GM21381 (cell line): ENCODE measurements around the gene DIPK1B.

ENCODE experiments used
- ATAC-seq: cut with Tn5 transposase; IDR thresholded peaks from one replicate; pipeline ENCODE4 v1.9.1; 2021; ENCODE audit warnings: mild to moderate bottlenecking, moderate library complexity; ENCODE audit not compliant: unreplicated experiment

Gene DIPK1B

DNA sequence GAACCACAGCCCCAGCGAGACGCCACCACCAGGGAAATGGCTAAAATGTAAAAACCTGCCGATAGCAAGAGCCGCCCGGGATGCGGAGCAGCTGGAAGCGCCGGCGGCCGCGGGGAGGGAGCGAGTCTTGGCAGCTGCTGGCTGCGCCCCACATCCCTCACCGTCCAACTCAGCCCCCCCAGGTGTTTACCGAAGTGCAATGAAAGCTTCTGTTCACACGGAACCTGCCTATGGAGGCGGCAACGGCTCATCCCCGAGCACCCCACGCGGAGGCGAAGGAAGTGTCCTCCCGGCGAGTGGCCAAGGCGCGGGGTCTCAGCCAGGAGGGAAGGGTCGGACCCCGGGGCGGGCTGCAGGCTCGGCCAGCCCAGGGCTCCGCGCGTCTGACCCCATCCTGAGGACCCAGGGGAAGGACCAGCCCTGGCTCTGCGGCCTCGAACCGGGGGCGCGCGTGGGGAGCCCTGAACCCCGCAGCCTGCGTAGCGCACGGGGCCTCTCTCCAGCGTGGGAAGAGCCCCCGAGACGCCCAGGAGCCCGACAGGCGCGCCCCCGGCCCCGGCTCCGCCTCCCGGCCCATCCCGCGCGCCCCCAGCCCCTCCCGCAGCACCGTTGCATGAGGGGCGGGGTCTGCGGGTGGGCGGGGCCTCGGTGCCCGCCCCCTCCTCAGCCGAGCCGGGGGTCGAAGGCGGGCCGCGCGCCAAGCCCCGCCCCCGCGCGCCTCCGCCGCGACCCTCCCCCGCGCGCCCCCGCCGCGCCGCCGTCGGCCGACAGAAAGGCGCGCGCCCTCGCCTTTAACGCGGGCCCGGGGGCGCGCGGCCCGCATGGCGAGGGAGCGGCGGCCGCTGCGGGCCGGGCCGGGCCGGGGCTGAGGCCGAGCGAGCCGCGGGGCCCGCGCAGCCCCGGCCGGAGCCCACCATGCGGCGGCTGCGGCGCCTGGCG, at the start of gene DIPK1B:
DIPK1B (plus strand) TSS at position 822 of the 939 bp plus-strand sequence; CDS start at position 916, 94 bp downstream.
- ATAC-seq = no peak

DNA sequence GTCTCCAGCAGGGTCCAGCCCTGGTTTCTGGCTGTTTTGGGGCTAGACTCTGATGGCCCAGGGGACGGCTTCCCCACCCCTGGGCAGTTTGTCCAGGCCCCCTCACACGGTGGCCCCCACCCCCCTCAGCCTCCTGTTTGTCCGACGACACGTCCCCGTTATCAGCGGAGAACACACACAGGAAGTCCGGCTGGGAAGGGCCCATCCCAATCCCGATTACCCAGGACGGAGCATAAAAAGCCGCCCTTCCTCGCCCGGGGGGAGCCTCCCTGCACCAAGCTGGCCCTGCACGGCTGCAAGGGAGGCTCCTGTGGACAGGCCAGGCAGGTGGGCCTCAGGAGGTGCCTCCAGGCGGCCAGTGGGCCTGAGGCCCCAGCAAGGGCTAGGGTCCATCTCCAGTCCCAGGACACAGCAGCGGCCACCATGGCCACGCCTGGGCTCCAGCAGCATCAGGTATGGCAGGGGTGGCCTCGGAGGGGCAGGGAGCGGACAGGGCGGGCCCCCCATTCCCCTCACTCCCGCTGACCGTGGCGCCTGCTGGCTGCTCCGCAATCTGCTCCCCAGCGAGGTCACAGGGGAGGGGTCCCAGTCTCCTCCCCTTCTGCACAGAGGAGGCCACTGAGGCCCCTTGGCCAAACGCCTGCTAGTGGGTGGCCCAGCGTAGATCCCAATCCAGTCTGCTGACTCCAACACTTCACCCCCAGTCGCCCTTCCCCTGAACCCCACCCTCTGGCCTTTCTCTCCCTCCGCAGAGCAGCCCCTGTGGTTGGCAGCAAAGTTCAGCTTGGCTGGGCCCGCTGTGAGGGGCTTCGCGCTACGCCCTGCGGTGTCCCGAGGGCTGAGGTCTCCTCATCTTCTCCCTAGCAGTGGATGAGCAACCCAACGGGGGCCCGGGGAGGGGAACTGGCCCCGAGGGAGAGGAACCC, 49.5 kb upstream of the DIPK1B start, which contains the start of gene EGFL7:
EGFL7 (plus strand) TSS at position 261 of the 926 bp plus-strand sequence. CDS start 5,367 bp downstream, outside the sequence.
- no peak for ATAC-seq

DNA sequence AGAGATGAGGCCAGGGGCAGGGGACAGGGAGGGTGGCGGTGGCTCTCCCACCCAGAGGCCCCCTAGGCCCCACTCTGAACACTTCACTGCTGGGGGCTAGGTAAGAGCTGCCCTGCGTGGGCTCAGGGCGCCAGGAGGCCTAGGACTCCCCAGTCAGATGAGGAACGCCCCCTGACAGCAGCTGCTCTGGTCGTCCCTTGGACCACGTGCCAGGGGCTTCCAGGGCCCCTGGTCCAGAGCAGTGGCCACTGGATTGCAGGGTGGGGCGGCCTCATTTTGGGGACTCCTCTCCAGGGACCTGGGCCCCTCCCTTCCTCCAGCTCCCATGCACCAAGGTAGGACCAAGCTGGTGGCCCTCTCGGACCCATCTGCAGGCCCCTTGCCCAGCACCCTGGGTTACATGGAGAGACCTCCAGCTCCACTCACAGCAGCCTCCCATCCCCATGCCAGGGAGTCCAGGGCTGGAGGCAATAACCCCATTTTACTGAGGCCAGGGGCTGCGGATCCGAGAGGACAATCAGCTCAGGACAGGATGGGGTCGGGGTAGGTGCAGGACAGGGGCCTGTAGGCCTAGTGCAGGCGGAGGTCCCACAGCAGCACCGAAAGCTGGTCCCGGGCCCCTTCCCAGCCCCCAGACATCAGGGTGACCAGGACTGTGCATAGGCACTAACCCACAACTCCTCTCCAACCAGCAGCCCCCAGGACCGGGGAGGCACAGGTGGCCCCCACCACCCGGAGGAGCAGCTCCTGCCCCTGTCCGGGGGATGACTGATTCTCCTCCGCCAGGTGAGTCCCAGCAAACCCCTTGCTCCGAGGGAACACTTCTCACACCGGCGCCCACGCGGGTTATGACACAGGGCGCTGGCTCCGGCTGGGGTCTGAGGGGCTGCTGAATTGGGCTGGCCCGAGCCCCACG, 48.1 kb upstream of the DIPK1B start:
- ATAC-seq = no peak

DNA sequence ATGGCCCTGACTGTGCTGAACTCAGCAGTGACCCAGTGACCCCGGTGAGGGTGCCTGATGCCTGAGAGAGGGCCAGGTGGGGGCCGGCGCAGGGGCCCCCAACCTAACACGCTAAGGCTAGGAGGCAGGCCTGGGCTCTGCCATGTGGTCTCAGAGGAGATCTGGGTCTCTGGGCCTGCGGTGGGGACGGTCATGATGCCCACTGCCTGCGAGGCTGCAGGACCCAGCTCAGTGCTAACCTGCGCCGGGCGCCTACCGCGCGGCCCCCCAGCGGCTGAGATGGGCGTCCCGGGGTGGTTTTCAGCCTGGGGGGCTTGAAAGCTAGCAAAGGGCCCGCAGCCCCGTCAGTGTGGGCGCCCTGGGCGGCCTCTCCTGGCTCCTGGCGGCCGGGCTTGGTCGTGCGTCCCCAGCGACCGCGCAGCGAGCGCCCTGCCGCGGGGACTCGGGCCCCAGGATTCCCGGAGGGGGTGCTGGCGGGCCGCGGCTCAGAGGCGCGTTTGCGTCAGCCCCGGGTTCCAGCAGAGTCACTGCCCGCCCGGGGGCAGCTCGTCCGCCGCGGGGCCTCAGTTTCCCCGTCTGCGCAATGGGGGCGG, 47.2 kb upstream of the DIPK1B start:
- no peak for ATAC-seq

DNA sequence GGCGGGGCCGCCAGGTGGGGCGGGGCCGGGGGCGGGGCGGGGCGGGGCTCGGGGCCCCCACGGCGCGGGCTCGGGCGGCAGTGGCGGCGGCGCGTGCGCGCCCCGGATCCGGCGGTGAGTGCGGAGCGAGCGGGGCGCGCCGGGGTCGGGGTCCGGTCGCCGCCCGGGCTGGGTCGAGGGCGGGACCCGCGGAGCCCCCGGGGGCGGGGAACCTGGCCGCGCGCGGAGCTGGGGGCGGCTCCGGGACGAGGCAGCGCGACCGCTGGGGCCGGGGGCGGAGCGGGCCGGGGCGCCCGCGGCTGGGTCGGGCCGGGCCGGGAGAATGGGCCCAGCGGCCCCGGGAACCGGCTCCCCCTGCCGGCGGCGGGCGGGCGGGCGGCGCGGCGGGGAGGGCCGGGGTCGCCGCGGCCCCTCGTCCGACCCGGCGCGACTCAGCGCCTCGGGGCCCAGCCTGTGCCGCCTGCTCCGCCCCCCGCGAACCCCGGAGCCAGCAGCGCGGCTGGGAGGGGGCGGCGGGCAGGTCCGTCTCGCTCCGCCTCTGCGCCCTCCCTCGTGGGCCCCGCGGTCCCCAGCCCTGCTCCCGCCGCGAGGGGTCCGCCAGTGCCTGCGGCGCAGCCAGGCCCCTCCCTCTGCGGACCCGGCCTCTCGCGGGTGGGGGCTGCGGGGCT, 46.5 kb upstream of the DIPK1B start:
- ATAC-seq = no peak

DNA sequence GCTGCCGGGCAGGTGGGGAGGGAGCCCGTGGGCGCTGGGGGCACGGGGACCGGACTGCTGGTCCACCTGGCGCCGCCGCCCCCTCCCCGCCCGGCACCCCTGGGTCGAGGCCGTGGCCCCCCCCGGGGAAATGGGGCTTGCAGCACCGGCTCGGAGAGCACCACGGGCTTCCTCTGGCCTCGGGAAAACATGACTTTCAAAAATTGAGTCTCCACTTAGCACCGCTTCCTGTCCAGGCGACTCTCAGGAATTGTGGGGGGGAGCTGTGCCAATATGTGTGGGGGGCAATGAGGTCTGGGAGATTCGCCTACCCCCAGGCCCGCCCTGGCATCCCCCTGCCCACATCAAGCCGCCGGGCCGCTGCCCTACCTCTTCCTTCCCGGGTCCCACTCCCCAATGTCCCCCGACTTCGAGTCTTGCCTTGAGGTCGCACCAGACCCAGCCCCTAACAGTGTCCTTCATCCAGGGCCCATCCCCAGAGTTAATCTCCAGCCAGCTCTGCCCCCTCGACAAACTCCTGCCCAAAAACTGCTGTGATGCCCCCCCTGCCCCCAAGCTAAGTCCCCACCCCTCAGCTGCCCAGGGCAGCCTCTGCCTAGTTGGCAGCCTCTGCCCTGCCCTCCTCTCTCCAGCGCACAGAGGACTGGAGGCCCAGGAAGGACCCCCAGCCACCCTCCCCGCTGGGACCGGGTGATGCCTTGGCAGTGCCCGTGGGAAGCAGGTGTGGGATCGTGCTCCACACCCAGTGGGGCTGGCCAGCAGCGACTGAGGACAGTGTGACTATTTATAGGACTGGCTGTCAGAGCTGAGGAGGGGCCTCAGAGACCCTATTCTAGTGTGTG, 45.8 kb upstream of the DIPK1B start:
- no peak for ATAC-seq

DNA sequence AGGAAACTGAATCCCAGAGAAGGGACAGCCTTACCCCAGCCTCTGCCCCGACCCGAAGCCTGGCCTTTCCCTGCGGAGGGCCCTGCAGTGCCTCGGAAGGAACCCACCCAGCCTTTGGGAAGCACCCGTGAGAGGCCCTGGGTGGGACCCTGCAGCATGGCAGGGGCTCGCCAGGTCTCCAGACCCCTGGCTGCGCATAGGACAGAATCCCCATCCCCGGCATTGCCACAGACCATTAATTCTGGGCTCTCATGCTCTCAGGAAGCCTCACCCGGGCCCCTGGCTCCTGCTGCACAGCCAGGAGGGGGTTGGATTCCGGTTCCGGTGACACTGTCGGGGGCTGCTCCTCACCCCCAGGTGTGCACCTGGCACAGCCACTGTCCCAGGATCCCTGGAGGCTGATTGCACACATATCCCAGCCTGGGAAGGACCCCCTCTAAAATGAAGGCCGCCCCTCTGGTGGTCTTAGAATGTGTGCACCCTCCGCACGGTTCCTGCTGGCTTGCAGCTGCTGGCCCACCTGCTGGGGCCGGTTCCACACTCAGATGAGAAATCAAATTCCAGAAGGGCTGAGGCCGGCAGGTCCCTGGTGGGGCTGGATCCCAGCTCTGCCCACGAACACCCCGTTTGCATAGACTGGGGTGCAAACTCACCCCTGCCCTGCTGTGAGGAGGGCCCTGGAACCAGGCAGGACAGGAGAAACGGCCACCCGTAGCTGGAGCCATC, 45.0 kb upstream of the DIPK1B start:
- no peak for ATAC-seq

DNA sequence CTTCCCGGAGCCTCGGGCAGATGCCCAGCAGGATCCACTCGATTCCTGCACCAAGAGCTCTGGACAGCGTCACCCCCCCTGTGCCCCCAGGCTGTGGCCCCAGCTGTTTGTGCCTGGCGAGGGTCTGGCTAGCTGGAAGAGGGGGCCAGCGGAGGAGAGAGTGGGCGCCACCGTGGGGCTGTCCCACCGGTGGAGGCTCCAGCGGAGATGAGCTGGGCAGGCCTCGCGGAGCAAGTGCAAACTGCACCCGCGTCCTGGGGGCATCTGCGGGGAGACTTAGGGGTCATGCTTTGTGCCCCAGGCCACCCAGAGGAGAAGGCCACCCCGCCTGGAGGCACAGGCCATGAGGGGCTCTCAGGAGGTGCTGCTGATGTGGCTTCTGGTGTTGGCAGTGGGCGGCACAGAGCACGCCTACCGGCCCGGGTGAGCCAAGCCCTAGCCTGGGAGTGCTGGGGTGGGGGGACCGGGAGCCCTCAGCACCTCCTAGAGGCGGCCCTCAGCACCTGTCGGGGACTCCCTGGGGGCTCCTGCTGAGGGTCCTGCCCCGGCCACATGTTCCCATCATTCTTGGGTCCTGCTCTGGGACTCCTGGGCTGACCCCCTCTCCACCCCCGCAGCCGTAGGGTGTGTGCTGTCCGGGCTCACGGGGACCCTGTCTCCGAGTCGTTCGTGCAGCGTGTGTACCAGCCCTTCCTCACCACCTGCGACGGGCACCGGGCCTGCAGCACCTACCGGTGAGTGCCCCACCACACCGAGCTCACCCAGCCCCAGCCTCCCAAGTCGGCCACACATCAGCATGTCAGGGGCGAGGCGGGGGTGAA, 44.2 kb upstream of the DIPK1B start:
- no peak for ATAC-seq

DNA sequence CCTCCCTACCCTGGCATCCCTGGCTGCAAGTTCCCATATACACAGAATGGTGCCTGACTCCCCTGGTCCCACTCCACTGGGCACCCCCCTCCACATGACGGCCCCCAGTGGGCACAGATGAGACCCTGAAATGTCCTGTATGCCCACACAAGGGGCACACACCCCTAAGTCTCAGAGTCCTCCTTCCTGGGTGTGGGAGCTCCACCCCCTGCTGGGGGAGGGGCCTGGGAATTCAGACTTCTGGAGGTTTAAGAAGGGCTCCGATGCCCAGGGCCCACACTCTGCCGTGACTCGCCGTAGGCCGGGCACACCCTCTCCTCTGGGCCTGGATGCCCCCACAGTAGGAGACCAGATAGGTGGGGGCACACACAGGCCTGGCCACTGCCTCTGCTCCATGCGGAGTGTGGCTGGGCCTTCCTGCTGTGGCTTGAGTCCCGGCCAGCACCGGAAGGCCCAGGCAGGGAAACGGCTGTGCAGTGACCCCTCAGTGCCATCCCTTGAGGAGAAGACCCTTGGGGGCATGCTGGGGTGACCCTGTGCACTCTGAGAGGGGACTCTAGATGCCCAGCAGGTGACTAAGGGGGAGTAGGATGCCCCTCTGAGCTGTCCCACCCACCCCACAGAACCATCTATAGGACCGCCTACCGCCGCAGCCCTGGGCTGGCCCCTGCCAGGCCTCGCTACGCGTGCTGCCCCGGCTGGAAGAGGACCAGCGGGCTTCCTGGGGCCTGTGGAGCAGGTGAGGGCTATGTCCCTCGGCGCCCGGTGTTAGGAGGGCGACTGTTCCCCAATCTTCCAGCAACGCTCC, 43.2 kb upstream of the DIPK1B start:
- no peak for ATAC-seq

DNA sequence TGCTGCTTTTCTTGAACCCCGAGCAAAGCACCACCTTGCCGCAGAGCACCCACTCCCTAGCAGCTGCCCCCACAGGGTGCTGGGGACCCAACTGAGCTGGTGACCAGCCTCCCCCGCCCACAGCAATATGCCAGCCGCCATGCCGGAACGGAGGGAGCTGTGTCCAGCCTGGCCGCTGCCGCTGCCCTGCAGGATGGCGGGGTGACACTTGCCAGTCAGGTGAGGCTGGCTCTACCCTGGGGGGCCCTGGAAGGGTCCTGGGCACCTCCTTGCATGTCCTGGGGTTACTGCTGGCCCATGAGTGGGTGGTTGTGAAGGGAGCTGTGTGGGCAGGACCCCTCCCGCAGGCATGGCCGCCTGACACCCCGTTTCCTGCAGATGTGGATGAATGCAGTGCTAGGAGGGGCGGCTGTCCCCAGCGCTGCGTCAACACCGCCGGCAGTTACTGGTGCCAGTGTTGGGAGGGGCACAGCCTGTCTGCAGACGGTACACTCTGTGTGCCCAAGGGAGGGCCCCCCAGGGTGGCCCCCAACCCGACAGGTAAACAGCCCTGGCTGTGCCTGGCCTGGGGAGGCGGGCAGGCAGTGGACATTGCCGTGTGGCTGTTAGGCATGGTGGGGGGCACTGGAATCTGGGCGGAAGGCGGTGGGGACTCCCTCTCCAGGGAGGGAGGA, 42.4 kb upstream of the DIPK1B start:
- ATAC-seq = no peak

DNA sequence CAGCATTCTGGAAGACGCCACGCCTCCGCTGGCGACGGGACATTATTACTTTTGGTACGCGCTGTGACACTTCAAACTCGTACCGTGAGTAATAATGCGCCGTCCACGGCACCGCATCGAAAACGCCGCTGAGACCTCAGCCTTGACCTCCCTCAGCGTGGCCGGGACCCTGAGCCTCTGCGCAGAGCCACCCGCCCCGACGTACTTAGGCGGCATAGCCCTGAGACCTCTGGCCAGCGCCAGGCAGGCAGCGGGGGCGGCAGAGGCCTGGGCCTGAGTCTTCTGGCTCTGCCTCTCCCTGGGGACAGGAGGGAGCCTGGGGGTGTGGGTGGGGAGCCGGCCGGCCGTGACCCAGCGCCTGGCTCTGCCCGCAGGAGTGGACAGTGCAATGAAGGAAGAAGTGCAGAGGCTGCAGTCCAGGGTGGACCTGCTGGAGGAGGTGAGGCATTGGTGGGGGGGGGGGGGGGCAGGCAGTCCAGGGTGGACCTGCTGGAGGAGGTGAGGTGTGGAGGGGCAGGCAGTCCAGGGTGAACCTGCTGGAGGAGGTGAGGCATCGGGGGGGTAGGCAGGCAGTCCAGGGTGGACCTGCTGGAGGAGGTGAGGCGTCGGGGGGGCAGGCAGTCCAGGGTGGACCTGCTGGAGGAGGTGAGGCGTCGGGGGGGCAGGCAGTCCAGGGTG, 41.7 kb upstream of the DIPK1B start:
- no peak for ATAC-seq

DNA sequence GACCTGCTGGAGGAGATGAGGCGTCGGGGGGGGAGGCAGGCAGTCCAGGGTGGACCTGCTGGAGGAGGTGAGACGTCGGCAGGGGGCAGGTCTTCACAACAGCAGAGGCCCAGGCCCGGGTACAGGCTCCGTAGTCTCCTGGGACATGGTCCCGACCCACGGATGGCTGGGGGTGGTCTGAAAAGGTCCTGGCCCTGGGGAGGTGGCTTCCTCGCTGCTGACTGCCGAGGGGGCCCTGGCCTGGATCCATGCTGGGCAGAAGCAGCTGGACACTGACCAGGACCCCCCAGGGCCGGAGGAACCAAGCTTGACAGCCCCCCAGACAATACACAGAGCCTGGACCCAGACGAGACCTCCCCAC, 41.1 kb upstream of the DIPK1B start:
- no peak for ATAC-seq

DNA sequence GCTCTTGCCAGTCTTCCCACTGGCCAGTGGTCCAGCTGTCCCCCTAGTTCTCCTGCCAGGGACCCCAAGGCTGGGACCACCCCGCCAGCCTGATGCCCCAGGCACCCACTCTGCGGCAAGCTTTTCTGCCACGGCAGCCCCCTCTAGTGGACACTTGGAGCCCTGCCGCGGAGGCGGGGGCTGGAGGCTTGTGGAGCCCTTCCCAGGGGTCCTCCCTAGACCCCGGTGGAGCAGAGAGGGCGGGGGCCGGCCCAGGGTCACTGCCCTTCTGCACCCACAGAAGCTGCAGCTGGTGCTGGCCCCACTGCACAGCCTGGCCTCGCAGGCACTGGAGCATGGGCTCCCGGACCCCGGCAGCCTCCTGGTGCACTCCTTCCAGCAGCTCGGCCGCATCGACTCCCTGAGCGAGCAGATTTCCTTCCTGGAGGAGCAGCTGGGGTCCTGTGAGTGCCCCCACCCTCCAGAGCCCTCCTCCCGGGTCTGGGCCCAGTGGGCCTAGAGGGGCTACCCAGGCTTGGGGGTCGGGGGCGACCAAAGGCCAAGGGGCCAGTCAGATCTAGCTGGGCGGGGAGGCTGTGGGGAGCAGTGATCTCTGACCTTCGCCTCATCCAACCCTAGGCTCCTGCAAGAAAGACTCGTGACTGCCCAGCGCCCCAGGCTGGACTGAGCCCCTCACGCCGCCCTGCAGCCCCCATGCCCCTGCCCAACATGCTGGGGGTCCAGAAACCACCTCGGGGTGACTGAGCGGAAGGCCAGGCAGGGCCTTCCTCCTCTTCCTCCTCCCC, 40.5 kb upstream of the DIPK1B start:
- no peak for ATAC-seq

DNA sequence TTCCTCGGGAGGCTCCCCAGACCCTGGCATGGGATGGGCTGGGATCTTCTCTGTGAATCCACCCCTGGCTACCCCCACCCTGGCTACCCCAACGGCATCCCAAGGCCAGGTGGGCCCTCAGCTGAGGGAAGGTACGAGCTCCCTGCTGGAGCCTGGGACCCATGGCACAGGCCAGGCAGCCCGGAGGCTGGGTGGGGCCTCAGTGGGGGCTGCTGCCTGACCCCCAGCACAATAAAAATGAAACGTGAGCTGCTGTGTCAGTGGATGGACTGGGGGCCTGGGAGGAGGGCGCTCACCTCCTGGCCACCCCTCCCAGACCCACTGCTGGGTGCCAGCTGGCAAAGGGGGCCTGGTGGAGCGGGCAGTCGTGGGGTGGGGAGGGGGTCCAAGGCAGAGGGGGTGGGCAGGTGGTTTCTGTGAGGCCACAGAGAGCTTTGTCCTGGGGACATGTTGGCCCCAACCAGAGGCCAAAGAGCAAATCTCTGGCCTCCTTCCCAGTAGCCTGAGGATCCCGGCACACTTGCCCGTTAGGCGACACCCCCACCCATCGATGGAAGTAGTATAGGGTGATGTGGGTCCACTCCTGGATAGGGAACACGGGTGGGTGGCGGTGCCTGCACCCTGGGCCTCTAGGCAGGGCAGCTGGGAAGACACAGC, 39.8 kb upstream of the DIPK1B start:
- ATAC-seq = no peak
